Adrenal gland (tissue), 12 donors: ENCODE data around the gene CMTR1. TPM values are rescaled to one million over a fixed set of nuclear protein-coding genes. Genes with fewer than 3 reads are reported as not detected.

Source experiments
- DNase-seq, 7 donors: peaks; one replicate each; pipeline ENCODE4 v3.0.0-alpha.2; 2019 to 2020
- H3K27ac ChIP-seq, 5 donors: fragments of 200-600 bp; sonication (generic) in 4 of 5; 1 replicate in 3 of 5; 2 replicates in 2 of 5; pipeline versions ENCODE4 v1.5.1 to v1.8.0; 2016 to 2020; ENCODE audit warnings: mild to moderate bottlenecking in 1 of 5
- H3K27me3 ChIP-seq: fragments of 200-600 bp; 2 replicates; pipeline ENCODE4 v1.8.0; 2021
- H3K36me3 ChIP-seq, 2 donors: fragments of 200-600 bp; replicated peaks in 1 of 2; 1 replicate in 1 of 2; 2 replicates in 1 of 2; pipeline versions ENCODE4 v1.5.1 to v1.8.0; 2018 to 2022
- H3K4me1 ChIP-seq, 2 donors: fragments of 200-600 bp; replicated peaks in 1 of 2; 1 replicate in 1 of 2; 2 replicates in 1 of 2; pipeline versions ENCODE4 v1.5.1 to v1.8.0; 2018 to 2021
- H3K4me3 ChIP-seq, 4 donors: fragments of 200-600 bp; sonication (generic) in 3 of 4; one replicate each; pipeline ENCODE4 v1.5.1; 2016 to 2018
- H3K9me3 ChIP-seq, 3 donors: fragments of 200-600 bp; sonication (generic) in 1 of 3; replicated peaks in 1 of 3; 1 replicate in 2 of 3; 2 replicates in 1 of 3; pipeline versions ENCODE4 v1.5.1 to v1.8.0; 2016 to 2021
- CTCF ChIP-seq, 6 experiments: fragments of 450-650 bp in 4 of 6; fragments of 200-600 bp in 2 of 6; sonication (generic) in 1 of 6; IDR thresholded peaks; 1 replicate in 5 of 6; 2 replicates in 1 of 6; pipeline versions ENCODE4 v1.5.1 to v1.8.0; 2016 to 2021; ENCODE audit warnings: antibody characterized with exemption in 6 of 6, mild to moderate bottlenecking in 2 of 6, moderate library complexity in 1 of 6
- POLR2A ChIP-seq, 2 donors: fragments of 450-650 bp; IDR thresholded peaks; one replicate each; pipeline ENCODE4 v1.6.1; 2017; ENCODE audit warnings: antibody characterized with exemption in 2 of 2, mild to moderate bottlenecking in 2 of 2, moderate library complexity in 1 of 2
- WGBS, 4 donors: extraction: QIAGEN DNeasy Blood & Tissue Kit in 2 of 4; methylation state at CpG; one replicate each; pipeline versions ENCODE4 v1.1.5 to v1.1.7; 2013 to 2017; 5-methylcytosine and 5-hydroxymethylcytosine counted together
- intact Hi-C, 2 donors: fragments of 100-400 bp; cut with DNase I; formaldehyde crosslinking; loops; one replicate each; pipeline versions ENCODE4 v1.14.1 to v1.15.0; 2022 to 2023
- polyA plus RNA-seq, 3 donors: library from polyadenylated mRNA; stranded (reverse); fragments of 200-250 nt in 2 of 3; fragments of 350-450 nt in 1 of 3; fragmentation: Illumina TruSeq in 1 of 3; extraction: RNeasy Lipid Tissue Mini Kit (QIAGEN cat#74804) in 1 of 3; gene quantifications; one replicate each; pipeline ENCODE4 v1.2.3, GENCODE V29; 2013 to 2014
- total RNA-seq, 9 donors: library from RNA; depleted of rRNA in 4 of 9; stranded (reverse); fragments of >200 nt in 4 of 9; fragments of 120-200 nt in 1 of 9; fragmentation: NEBNext Ultra II Directional in 1 of 9; extraction: Animal tissue kit (Norgen Biotek cat#: 25700) in 1 of 9; gene quantifications; one replicate each; pipeline versions ENCODE4 v1.1.0 to v1.2.4, GENCODE V29; 2013 to 2023
- donor health status: healthy with polysubstance abuse.
- donor health status: Bipolar disorder and iron deficiency.
- donor health status: DM: yes; HTN: yes; CAD: no.
- donor health status: DM: no; HTN: no; CAD: no.
- donor health status: DM: no; HTN: no; CAD: no.
- donor health status: DM: yes; HTN: yes; CAD: no.

Gene CMTR1
- total and polyA plus RNA-seq, 12 donors, result 21.0 to 48.1 (median 31.9) TPM

DNA sequence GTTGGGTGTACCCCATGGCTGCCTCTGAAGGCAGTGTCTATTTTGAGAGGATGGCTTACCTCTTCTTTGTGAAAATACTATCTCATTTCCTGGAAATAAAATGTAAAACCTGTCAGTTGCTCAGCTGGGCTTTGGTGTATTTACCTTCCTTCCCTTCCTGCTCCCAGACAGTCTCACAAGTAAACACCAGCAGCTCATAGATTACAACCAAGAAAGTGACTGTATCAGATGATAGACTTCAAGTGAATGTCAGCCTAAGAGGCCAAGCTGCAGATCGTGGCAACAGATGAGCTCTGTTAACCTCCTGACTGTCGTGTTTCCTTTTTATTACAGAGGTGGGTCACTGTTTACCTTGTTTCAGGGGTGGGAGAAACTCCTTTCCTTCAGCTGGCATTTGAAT, 41.9 kb upstream of the CMTR1 start:
- no peaks in the 10 kb centered on the region for H3K4me1 ChIP-seq
- H3K9me3 ChIP-seq, result no peaks in the 10 kb centered on the region
- TF ChIP-seq POLR2A (IDR thresholded peaks at IDR 0.05), result no peak
- TF ChIP-seq CTCF (IDR thresholded peaks at IDR 0.05), result no peak
- WGBS, 4 donors, result 79 to 92% (median 82%) methylated on average over 2 of the region's 2 CpGs
- H3K4me3 ChIP-seq, result no peak overlapping the region
- H3K36me3 ChIP-seq, result peaks cover 0 to 38% of the 10 kb centered on the region in 2 donors
- no peak overlapping the region for H3K27ac ChIP-seq
- intact Hi-C loops, result no loop called here
- DNase-seq, result no peak
- H3K27me3 ChIP-seq, result no peaks in the 10 kb centered on the region

DNA sequence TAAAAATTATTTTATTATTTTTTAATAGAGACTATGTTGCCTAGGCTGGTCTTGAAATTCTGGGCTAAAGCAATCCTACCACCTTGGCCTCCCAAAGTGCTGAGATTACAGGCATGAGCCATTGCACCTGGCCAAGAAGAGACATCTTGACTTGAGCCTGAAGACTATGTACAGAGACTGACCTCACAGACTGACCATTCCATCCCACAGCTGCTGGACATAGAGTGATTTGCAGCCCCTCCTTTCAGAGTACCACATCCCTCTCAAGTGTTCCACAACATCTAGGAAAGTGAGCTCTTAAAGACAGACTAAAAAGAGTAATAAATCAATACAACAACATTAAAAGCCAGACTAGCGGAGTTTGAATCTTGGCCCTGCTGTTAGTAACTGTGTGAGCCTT, 40.2 kb upstream of the CMTR1 start:
- WGBS, 4 donors, result 88 to 100% (median 88%) methylated on average over 1 of the region's 1 CpG
- no peak overlapping the region for H3K27ac ChIP-seq
- intact Hi-C loops, result no loop called here
- H3K4me1 ChIP-seq, result no peaks in the 10 kb centered on the region
- TF ChIP-seq POLR2A (IDR thresholded peaks at IDR 0.05) (no peak), CTCF (IDR thresholded peaks at IDR 0.05) (no peak)
- peaks cover 0 to 38% of the 10 kb centered on the region in 2 donors for H3K36me3 ChIP-seq
- no peaks in the 10 kb centered on the region for H3K27me3 ChIP-seq
- H3K9me3 ChIP-seq, result no peaks in the 10 kb centered on the region
- H3K4me3 ChIP-seq, result no peak overlapping the region
- DNase-seq, result no peak

GRCh38 chr6:37393381-37393929, 39.6 kb upstream of the CMTR1 start:
- Histone ChIP-seq H3K4me3 (no peak overlapping the region), H3K27me3 (no peaks in the 10 kb centered on the region), H3K36me3 (peaks cover 0 to 33% of the 10 kb centered on the region in 2 donors), H3K27ac (no peak overlapping the region), H3K9me3 (no peaks in the 10 kb centered on the region), H3K4me1 (no peaks in the 10 kb centered on the region)
- no peak for TF ChIP-seq CTCF (IDR thresholded peaks at IDR 0.05)
- no peak for TF ChIP-seq POLR2A (IDR thresholded peaks at IDR 0.05)
- 81 to 100% (median 91%) methylated on average over 1 of the region's 1 CpG for WGBS, 4 donors
- intact Hi-C loops, result no loop called here
- no peak for DNase-seq

- Histone ChIP-seq H3K27ac (no peak overlapping the region), H3K4me3 (no peak overlapping the region), H3K9me3 (no peaks in the 10 kb centered on the region), H3K4me1 (no peaks in the 10 kb centered on the region), H3K27me3 (no peaks in the 10 kb centered on the region), H3K36me3 (peaks cover 0 to 6% of the 10 kb centered on the region in 2 donors)
- TF ChIP-seq POLR2A (IDR thresholded peaks at IDR 0.05) (no peak), CTCF (IDR thresholded peaks at IDR 0.05) (no peak)
- WGBS, 4 donors, result 90 to 97% (median 92%) methylated on average over 4 of the region's 4 CpGs
- no peak for DNase-seq
- intact Hi-C loops, result no loop called here
Observed at GRCh38 chr6:37396571-37397180, 36.3 kb upstream of the CMTR1 start.
